HL-60 (cell line): ENCODE results near the gene CCDC92.

Experiments used
- CTCF ChIP-seq: IDR thresholded peaks from one replicate; pipeline ENCODE4 v1.5.1; 2011; ENCODE audit warnings: low read length, control low read depth, inconsistent platforms; ENCODE audit not compliant: insufficient read depth
- GABPA ChIP-seq: IDR thresholded peaks from 2 replicates; pipeline ENCODE4 v1.6.1; 2012; ENCODE audit warnings: low read depth
- SPI1 ChIP-seq: IDR thresholded peaks from 2 replicates; pipeline ENCODE4 v1.6.1; 2012; ENCODE audit warnings: low read depth, mild to moderate bottlenecking, borderline replicate concordance

GRCh38 chr12:123954647-123955350 lies 17.8 kb downstream of the CCDC92 start:
- TF ChIP-seq SPI1 (no peak), CTCF (no peak), GABPA (no peak)
